Esophagus muscularis mucosa (tissue), 4 donors: Measurements from ENCODE around the gene BMP6. TPM values are rescaled to one million over a fixed set of nuclear protein-coding genes. Genes with fewer than 3 reads are reported as not detected.

Source experiments
- DNase-seq: peaks from one replicate; pipeline ENCODE4 v3.0.0-alpha.2; 2017; ENCODE audit errors: extremely low spot score
- H3K27ac ChIP-seq, 4 donors: fragments of 200-600 bp; sonication (generic); replicated peaks in 1 of 4; 1 replicate in 3 of 4; 2 replicates in 1 of 4; pipeline ENCODE4 v1.5.1; 2016 to 2019; ENCODE audit warnings: mild to moderate bottlenecking in 1 of 4
- H3K27me3 ChIP-seq, 4 donors: fragments of 200-600 bp; sonication (generic); one replicate each; pipeline versions ENCODE4 v1.5.1 to v1.6.0; 2016 to 2019
- H3K36me3 ChIP-seq, 4 donors: fragments of 200-600 bp; sonication (generic); one replicate each; pipeline ENCODE4 v1.5.1; 2016 to 2019
- H3K4me1 ChIP-seq, 4 donors: fragments of 200-600 bp; sonication (generic); one replicate each; pipeline ENCODE4 v1.5.1; 2016 to 2019
- H3K4me3 ChIP-seq, 4 donors: fragments of 200-600 bp; sonication (generic); 1 replicate in 2 of 4; 2 replicates in 2 of 4; pipeline ENCODE4 v1.5.1; 2016 to 2019; ENCODE audit warnings: mild to moderate bottlenecking in 4 of 4, moderate library complexity in 1 of 4
- H3K9me3 ChIP-seq, 4 donors: fragments of 200-600 bp; sonication (generic); 1 replicate in 3 of 4; 2 replicates in 1 of 4; pipeline ENCODE4 v1.5.1; 2016 to 2019
- CTCF ChIP-seq, 3 experiments: fragments of 200-600 bp in 2 of 3; fragments of 450-650 bp in 1 of 3; sonication (generic) in 2 of 3; IDR thresholded peaks; one replicate each; pipeline ENCODE4 v1.5.1; 2017 to 2019; ENCODE audit warnings: antibody characterized with exemption in 3 of 3, mild to moderate bottlenecking in 2 of 3, moderate library complexity in 1 of 3
- EP300 ChIP-seq: sonication (generic); formaldehyde crosslinking; IDR thresholded peaks from one replicate; pipeline ENCODE4 v1.6.1; 2017; ENCODE audit warnings: antibody characterized with exemption
- POLR2A ChIP-seq: fragments of 450-650 bp; IDR thresholded peaks from one replicate; pipeline ENCODE4 v1.6.1; 2017; ENCODE audit warnings: antibody characterized with exemption, moderate library complexity, mild to moderate bottlenecking, low read depth
- POLR2AphosphoS5 ChIP-seq, 2 donors: sonication (generic); formaldehyde crosslinking; IDR thresholded peaks; one replicate each; pipeline ENCODE4 v1.6.1; 2017; ENCODE audit warnings: antibody characterized with exemption in 2 of 2
- WGBS: methylation state at CpG from one replicate; pipeline ENCODE4 v1.1.5; 2018; 5-methylcytosine and 5-hydroxymethylcytosine counted together
- intact Hi-C: fragments of 100-400 bp; cut with DNase I; formaldehyde crosslinking; loops from one replicate; pipeline ENCODE4 v1.15.1; 2023
- total RNA-seq, 4 donors: library from RNA; depleted of rRNA; stranded (reverse); fragments of >200 nt; gene quantifications; one replicate each; pipeline versions ENCODE4 v1.1.0 to v1.2.1, GENCODE V29; 2016

Gene BMP6
- total RNA-seq, 4 donors from 2014 or later = 5.1 to 10.0 (median 6.9) TPM

GRCh38 chr6:7805850-7806214 is 79.9 kb downstream of the BMP6 start:
- WGBS = 40% methylated on average over 6 of the region's 6 CpGs
- intact Hi-C loops = no loop called here
- no peaks in the 10 kb centered on the region for H3K4me1 ChIP-seq
- no peak overlapping the region for H3K4me3 ChIP-seq
- TF ChIP-seq POLR2A (no peak), POLR2AphosphoS5 (IDR thresholded peaks at IDR 0.05) (no peak), EP300 (no peak), CTCF (IDR thresholded peaks at IDR 0.05) (no peak)
- no peaks in the 10 kb centered on the region for H3K9me3 ChIP-seq
- peaks cover 0 to 3% (median 0%) of the 10 kb centered on the region in 4 donors for H3K27me3 ChIP-seq
- H3K36me3 ChIP-seq = no peaks in the 10 kb centered on the region
- H3K27ac ChIP-seq = no peak overlapping the region
- no peak for DNase-seq

- Histone ChIP-seq H3K9me3 (no peaks in the 10 kb centered on the region), H3K4me1 (no peaks in the 10 kb centered on the region), H3K27me3 (peaks cover 0 to 3% (median 0%) of the 10 kb centered on the region in 4 donors), H3K36me3 (no peaks in the 10 kb centered on the region), H3K27ac (no peak overlapping the region), H3K4me3 (no peak overlapping the region)
- no peak for DNase-seq
- TF ChIP-seq POLR2AphosphoS5 (IDR thresholded peaks at IDR 0.05) (no peak), EP300 (no peak), CTCF (IDR thresholded peaks at IDR 0.05) (no peak), POLR2A (no peak)
- WGBS = 73% methylated on average over 1 of the region's 1 CpG
- intact Hi-C loops = no loop called here
These were observed 80.8 kb downstream of the BMP6 start for GRCh38 chr6:7806711-7807110.

- WGBS = 73% methylated on average over 7 of the region's 7 CpGs
- Histone ChIP-seq H3K4me3 (no peak overlapping the region), H3K4me1 (no peaks in the 10 kb centered on the region), H3K36me3 (no peaks in the 10 kb centered on the region), H3K27me3 (peaks cover 0 to 3% (median 0%) of the 10 kb centered on the region in 4 donors), H3K27ac (no peak overlapping the region), H3K9me3 (no peaks in the 10 kb centered on the region)
- TF ChIP-seq CTCF (IDR thresholded peaks at IDR 0.05) (no peak), EP300 (no peak), POLR2AphosphoS5 (IDR thresholded peaks at IDR 0.05) (no peak), POLR2A (no peak)
- intact Hi-C loops = no loop called here
- DNase-seq = no peak
These were observed 83.4 kb downstream of the BMP6 start for GRCh38 chr6:7809346-7809745.

- no peaks in the 10 kb centered on the region for H3K4me1 ChIP-seq
- no peaks in the 10 kb centered on the region for H3K9me3 ChIP-seq
- WGBS = 73% methylated on average over 9 of the region's 9 CpGs
- TF ChIP-seq POLR2AphosphoS5 (IDR thresholded peaks at IDR 0.05) = no peak
- no peak for TF ChIP-seq CTCF (IDR thresholded peaks at IDR 0.05)
- no peak for TF ChIP-seq EP300
- TF ChIP-seq POLR2A = no peak
- H3K36me3 ChIP-seq = no peaks in the 10 kb centered on the region
- no peak overlapping the region for H3K27ac ChIP-seq
- H3K27me3 ChIP-seq = peaks cover 0 to 3% (median 0%) of the 10 kb centered on the region in 4 donors
- intact Hi-C loops = no loop called here
- no peak overlapping the region for H3K4me3 ChIP-seq
- DNase-seq = no peak
These were observed 85.5 kb downstream of the BMP6 start for GRCh38 chr6:7811441-7811840.

- intact Hi-C loops = no loop called here
- H3K4me1 ChIP-seq = no peaks in the 10 kb centered on the region
- no peak for DNase-seq
- H3K27me3 ChIP-seq = peaks cover 0 to 3% (median 0%) of the 10 kb centered on the region in 4 donors
- 78% methylated on average over 2 of the region's 2 CpGs for WGBS
- H3K27ac ChIP-seq = no peak overlapping the region
- no peak for TF ChIP-seq CTCF (IDR thresholded peaks at IDR 0.05)
- TF ChIP-seq EP300 = no peak
- TF ChIP-seq POLR2AphosphoS5 (IDR thresholded peaks at IDR 0.05) = no peak
- no peak for TF ChIP-seq POLR2A
- H3K9me3 ChIP-seq = no peaks in the 10 kb centered on the region
- H3K36me3 ChIP-seq = no peaks in the 10 kb centered on the region
- no peak overlapping the region for H3K4me3 ChIP-seq
These were observed 86.7 kb downstream of the BMP6 start for GRCh38 chr6:7812623-7813022.
